HepG2 (cell line): ENCODE data around the gene UBE2E1. TPM values are rescaled to one million over a fixed set of nuclear protein-coding genes. Genes with fewer than 3 reads are reported as not detected.
A peak's percentile ranks its signal among the peaks of the same experiment; 100 is the strongest.

Experiments
- HDAC1 ChIP-seq: sonication (generic); formaldehyde crosslinking; IDR thresholded peaks from 2 replicates; pipeline ENCODE4 v1.5.1; 2020; ENCODE audit warnings: mild to moderate bottlenecking, missing genetic modification reagents
- KAT7 ChIP-seq: IDR thresholded peaks from 2 replicates; pipeline ENCODE4 v1.6.1; 2018; ENCODE audit warnings: borderline replicate concordance, missing compliant biosample characterization
- PCBP2 ChIP-seq: fragments of 200-400 bp; formaldehyde crosslinking; optimal IDR thresholded peaks from 2 replicates; pipeline ENCODE3; 2018; ENCODE audit warnings: low read length, low read depth; ENCODE audit not compliant: poor library complexity, severe bottlenecking
- PHF21A ChIP-seq: sonication (generic); formaldehyde crosslinking; IDR thresholded peaks from 2 replicates; pipeline ENCODE4 v1.5.0; 2020; ENCODE audit warnings: mild to moderate bottlenecking, missing genetic modification reagents
- POLR2A ChIP-seq, 2 experiments: IDR thresholded peaks; 2 replicates each; pipeline ENCODE4 v1.6.1; 2011; ENCODE audit warnings: low read depth in 2 of 2, low read length in 2 of 2, mild to moderate bottlenecking in 1 of 2, moderate library complexity in 1 of 2; ENCODE audit not compliant: insufficient read depth in 1 of 2
- PPARG ChIP-seq: conservative IDR thresholded peaks from 2 replicates; pipeline ENCODE4 v1.6.1; 2016; ENCODE audit warnings: missing biosample characterization, missing genetic modification reagents
- SIX4 ChIP-seq: sonication (generic); formaldehyde crosslinking; IDR thresholded peaks from 2 replicates; pipeline ENCODE4 v1.4.0; 2020; ENCODE audit warnings: missing genetic modification reagents
- TCF7 ChIP-seq: sonication (generic); IDR thresholded peaks from 2 replicates; pipeline ENCODE4 v1.6.1; 2016; ENCODE audit warnings: antibody characterized with exemption, low read depth
- TRIM24 ChIP-seq: sonication (generic); formaldehyde crosslinking; IDR thresholded peaks from 2 replicates; pipeline ENCODE4 v1.8.0; 2022; ENCODE audit warnings: mild to moderate bottlenecking, missing genetic modification reagents
- U2AF2 ChIP-seq: fragments of 200-400 bp; formaldehyde crosslinking; IDR thresholded peaks from 2 replicates; pipeline ENCODE4 v1.6.1; 2017; ENCODE audit warnings: low read depth, mild to moderate bottlenecking, low read length
- ZFP36 ChIP-seq: fragments of 150-350 bp; IDR thresholded peaks from 2 replicates; pipeline ENCODE4 v1.6.1; 2018; ENCODE audit warnings: borderline replicate concordance, low read length, low read depth; ENCODE audit not compliant: partially characterized antibody
- ZNF205 ChIP-seq: IDR thresholded peaks from 2 replicates; pipeline ENCODE4 v1.6.1; 2018; ENCODE audit warnings: missing biosample characterization, missing genetic modification reagents
- ZNF251 ChIP-seq: sonication (generic); formaldehyde crosslinking; IDR thresholded peaks from 2 replicates; pipeline ENCODE4 v1.9.0; 2021; ENCODE audit warnings: mild to moderate bottlenecking, missing genetic modification reagents
- ZNF552 ChIP-seq: sonication (generic); formaldehyde crosslinking; IDR thresholded peaks from 2 replicates; pipeline ENCODE4 v1.9.0; 2022; ENCODE audit warnings: missing genetic modification reagents, mild to moderate bottlenecking, borderline replicate concordance
- ZNF572 ChIP-seq: sonication (generic); formaldehyde crosslinking; IDR thresholded peaks from 2 replicates; pipeline ENCODE4 v1.5.1; 2020; ENCODE audit warnings: mild to moderate bottlenecking, missing genetic modification reagents
- ZNF766 ChIP-seq: sonication (generic); formaldehyde crosslinking; IDR thresholded peaks from 2 replicates; pipeline ENCODE4 v1.5.0; 2020; ENCODE audit warnings: missing genetic modification reagents, borderline replicate concordance
- polyA plus RNA-seq, 8 experiments: library from polyadenylated mRNA; depleted of rRNA in 3 of 8; stranded (reverse) in 7 of 8; unstranded in 1 of 8; fragments of >200 nt; fragmentation: Illumina TruSeq in 4 of 8; extraction: Trizol in 4 of 8; gene quantifications; 2 replicates each; pipeline versions ENCODE4 v1.2.1 to v1.2.3, GENCODE V29; 2011 to 2016; ENCODE audit warnings: low read depth in 4 of 8, missing spikeins in 1 of 8, mixed read lengths in 1 of 8; ENCODE audit not compliant: insufficient read depth in 1 of 8
- total RNA-seq, 5 experiments: library from RNA; depleted of rRNA; stranded (reverse); fragments of >200 nt; fragmentation: Illumina TruSeq; extraction: Trizol; gene quantifications; 2 replicates each; pipeline ENCODE4 v1.2.3, GENCODE V29; 2016; ENCODE audit warnings: low read depth in 1 of 5
- TF ChIP-seq, protein P1 (sequence below): sonication (generic); formaldehyde crosslinking; conservative IDR thresholded peaks from 2 replicates; pipeline ENCODE4 v1.4.0; 2020; ENCODE audit warnings: missing genetic modification reagents
- TF ChIP-seq, protein P2 (sequence below): sonication (generic); formaldehyde crosslinking; IDR thresholded peaks from 2 replicates; pipeline ENCODE4 v1.5.0; 2020; ENCODE audit warnings: missing genetic modification reagents
- TF ChIP-seq, protein P3 (sequence below): sonication (generic); formaldehyde crosslinking; IDR thresholded peaks from 2 replicates; pipeline ENCODE4 v1.5.1; 2020; ENCODE audit warnings: missing genetic modification reagents, mild to moderate bottlenecking, borderline replicate concordance
- TF ChIP-seq, protein P4 (sequence below): IDR thresholded peaks from 2 replicates; pipeline ENCODE4 v1.6.1; 2018; ENCODE audit warnings: missing genetic modification reagents
- TF ChIP-seq, protein P5 (sequence below): sonication (generic); formaldehyde crosslinking; conservative IDR thresholded peaks from 2 replicates; pipeline ENCODE4 v1.8.0; 2022; ENCODE audit warnings: missing genetic modification reagents

The UBE2E1 gene
- total and polyA plus RNA-seq, 2 of the 13 experiments (the other 11 are each of a cell fraction or from before 2014, with no cell fraction given), result 55.4 to 61.8 TPM

DNA sequence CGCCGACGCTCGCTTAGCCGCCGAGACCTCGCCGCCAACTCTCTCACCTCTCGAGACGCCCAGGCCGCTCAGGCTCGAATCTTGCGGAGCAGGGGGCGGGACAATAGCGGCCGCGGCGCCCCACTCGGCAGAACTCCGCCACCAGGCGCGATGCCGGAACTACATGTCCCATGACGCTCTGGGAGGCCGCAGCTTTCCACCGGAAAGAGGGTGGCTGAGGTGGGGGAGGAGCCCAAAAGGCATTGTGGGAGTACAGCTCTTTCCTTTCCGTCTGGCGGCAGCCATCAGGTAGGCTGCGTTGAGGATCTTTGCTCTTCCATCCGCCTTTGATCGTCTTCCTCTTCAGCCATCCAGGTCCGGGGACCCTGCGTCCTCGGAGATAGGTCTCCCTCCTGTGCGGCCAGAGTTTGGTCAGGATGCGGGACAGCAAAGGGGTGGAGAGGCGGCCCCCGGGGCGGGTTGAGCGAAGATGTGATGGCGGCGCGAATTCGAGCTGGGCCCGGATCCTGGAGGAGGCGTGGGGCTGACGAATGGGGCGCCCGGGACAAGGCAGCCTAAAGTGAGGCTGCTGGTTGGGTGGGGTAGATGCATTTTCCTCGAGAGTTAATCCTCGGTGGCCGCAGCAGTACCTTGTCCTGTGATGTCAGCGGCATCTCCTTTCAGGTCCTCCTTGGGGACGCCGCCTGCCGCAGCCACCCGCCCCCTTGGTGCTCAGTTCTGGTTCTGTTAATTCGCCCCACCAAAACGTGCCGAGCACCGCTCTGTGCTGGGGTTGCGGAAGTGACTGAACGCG lies 111.3 kb downstream of the UBE2E1 start, which contains the start of the genes NKIRAS1 and RPL15 (continued):
- TF ChIP-seq, protein P1, sequence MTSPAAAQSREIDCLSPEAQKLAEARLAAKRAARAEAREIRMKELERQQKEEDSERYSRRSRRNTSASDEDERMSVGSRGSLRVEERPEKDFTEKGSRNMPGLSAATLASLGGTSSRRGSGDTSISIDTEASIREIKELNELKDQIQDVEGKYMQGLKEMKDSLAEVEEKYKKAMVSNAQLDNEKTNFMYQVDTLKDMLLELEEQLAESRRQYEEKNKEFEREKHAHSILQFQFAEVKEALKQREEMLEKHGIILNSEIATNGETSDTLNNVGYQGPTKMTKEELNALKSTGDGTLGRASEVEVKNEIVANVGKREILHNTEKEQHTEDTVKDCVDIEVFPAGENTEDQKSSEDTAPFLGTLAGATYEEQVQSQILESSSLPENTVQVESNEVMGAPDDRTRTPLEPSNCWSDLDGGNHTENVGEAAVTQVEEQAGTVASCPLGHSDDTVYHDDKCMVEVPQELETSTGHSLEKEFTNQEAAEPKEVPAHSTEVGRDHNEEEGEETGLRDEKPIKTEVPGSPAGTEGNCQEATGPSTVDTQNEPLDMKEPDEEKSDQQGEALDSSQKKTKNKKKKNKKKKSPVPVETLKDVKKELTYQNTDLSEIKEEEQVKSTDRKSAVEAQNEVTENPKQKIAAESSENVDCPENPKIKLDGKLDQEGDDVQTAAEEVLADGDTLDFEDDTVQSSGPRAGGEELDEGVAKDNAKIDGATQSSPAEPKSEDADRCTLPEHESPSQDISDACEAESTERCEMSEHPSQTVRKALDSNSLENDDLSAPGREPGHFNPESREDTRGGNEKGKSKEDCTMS (CRISPR knock-in tag), result 0 out of 2 replicates have a peak, but pooled peaks have one; percentile 62
- TF ChIP-seq ZNF205 (CRISPR knock-in tag) (peak; percentile 92), U2AF2 (0 out of 2 replicates have a peak, but pooled peaks have one; percentile 56), TCF7 (peak; percentile 61; the same call in 1 of the 2 replicates), ZNF572 (CRISPR knock-in tag) (peak; percentile 87; the same call in 1 of the 2 replicates), POLR2A (IDR thresholded peaks at IDR 0.05; ENCODE audit: insufficient read depth in 1 of 2, low read depth in 2 of 2, low read length in 2 of 2) (peak; percentile 100), TRIM24 (CRISPR knock-in tag) (no peak), PCBP2 (no peak), ZNF251 (CRISPR knock-in tag) (no peak), PPARG (CRISPR knock-in tag) (no peak; the same call in 1 of the 2 replicates), HDAC1 (CRISPR knock-in tag) (peak; percentile 46), KAT7 (peak; percentile 85), ZNF766 (CRISPR knock-in tag) (peak; percentile 63; the same call in 1 of the 2 replicates), ZNF552 (CRISPR knock-in tag) (no peak; the same call in 1 of the 2 replicates), SIX4 (CRISPR knock-in tag) (peak; percentile 44; the same call in 1 of the 2 replicates), ZFP36 (no peak), PHF21A (CRISPR knock-in tag) (peak; percentile 83)
- TF ChIP-seq, protein P2, sequence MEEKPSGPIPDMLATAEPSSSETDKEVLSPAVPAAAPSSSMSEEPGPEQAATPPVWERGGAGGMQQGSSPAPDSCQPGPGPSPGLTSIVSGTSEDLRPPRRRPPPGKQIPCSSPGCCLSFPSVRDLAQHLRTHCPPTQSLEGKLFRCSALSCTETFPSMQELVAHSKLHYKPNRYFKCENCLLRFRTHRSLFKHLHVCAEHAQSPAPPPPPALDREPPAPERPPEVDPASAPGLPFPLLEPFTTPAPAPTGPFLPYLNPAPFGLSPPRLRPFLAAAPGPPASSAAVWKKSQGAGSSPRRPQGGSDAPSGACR (CRISPR knock-in tag), result peak; percentile 67; the same call in 1 of the 2 replicates
- TF ChIP-seq, protein P3, sequence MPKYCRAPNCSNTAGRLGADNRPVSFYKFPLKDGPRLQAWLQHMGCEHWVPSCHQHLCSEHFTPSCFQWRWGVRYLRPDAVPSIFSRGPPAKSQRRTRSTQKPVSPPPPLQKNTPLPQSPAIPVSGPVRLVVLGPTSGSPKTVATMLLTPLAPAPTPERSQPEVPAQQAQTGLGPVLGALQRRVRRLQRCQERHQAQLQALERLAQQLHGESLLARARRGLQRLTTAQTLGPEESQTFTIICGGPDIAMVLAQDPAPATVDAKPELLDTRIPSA (CRISPR knock-in tag), result 0 out of 2 replicates have a peak, but pooled peaks have one; percentile 45
- TF ChIP-seq, protein P4, sequence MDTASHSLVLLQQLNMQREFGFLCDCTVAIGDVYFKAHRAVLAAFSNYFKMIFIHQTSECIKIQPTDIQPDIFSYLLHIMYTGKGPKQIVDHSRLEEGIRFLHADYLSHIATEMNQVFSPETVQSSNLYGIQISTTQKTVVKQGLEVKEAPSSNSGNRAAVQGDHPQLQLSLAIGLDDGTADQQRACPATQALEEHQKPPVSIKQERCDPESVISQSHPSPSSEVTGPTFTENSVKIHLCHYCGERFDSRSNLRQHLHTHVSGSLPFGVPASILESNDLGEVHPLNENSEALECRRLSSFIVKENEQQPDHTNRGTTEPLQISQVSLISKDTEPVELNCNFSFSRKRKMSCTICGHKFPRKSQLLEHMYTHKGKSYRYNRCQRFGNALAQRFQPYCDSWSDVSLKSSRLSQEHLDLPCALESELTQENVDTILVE, result peak; percentile 43; the same call in 1 of the 2 replicates
- TF ChIP-seq, protein P5, sequence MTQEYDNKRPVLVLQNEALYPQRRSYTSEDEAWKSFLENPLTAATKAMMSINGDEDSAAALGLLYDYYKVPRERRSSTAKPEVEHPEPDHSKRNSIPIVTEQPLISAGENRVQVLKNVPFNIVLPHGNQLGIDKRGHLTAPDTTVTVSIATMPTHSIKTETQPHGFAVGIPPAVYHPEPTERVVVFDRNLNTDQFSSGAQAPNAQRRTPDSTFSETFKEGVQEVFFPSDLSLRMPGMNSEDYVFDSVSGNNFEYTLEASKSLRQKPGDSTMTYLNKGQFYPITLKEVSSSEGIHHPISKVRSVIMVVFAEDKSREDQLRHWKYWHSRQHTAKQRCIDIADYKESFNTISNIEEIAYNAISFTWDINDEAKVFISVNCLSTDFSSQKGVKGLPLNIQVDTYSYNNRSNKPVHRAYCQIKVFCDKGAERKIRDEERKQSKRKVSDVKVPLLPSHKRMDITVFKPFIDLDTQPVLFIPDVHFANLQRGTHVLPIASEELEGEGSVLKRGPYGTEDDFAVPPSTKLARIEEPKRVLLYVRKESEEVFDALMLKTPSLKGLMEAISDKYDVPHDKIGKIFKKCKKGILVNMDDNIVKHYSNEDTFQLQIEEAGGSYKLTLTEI (CRISPR knock-in tag), result no peak
